GM10266 (cell line): ENCODE measurements around the gene PIP5K1C.
A peak's percentile ranks its signal among the peaks of the same experiment; 100 is the strongest.

Experiments
- DNase-seq: peaks from one replicate; pipeline ENCODE4 v3.0.0; 2012; ENCODE audit errors: extremely low spot score
- CTCF ChIP-seq: IDR thresholded peaks from 2 replicates; pipeline ENCODE4 v1.5.1; 2012; ENCODE audit warnings: mild to moderate bottlenecking, low read depth; ENCODE audit not compliant: control insufficient read depth, insufficient read depth; ENCODE audit errors: missing control alignments

The PIP5K1C gene

GRCh38 chr19:3672575-3672948 lies 27.7 kb downstream of the PIP5K1C start:
- TF ChIP-seq CTCF: no peak
- DNase-seq: no peak

- TF ChIP-seq CTCF: peak; percentile 30
- DNase-seq: peak; percentile 75
Measured at GRCh38 chr19:3671680-3672574, 28.3 kb downstream of the PIP5K1C start.

- DNase-seq: peak; percentile 93
- no peak for TF ChIP-seq CTCF
Measured at GRCh38 chr19:3670796-3671679, 29.2 kb downstream of the PIP5K1C start.

GRCh38 chr19:3669947-3670795 lies 30.1 kb downstream of the PIP5K1C start:
- TF ChIP-seq CTCF: no peak
- no peak for DNase-seq

- DNase-seq: no peak
Measured at GRCh38 chr19:3669082-3669946, 31.0 kb downstream of the PIP5K1C start.

More at GRCh38 chr19:3669082-3669946, 31.0 kb downstream of the PIP5K1C start:
- TF ChIP-seq CTCF: no peak
